ENCODE results near the gene ADGRG2. TPM values are rescaled to one million over a fixed set of nuclear protein-coding genes. Genes with fewer than 3 reads are reported as not detected.

Gene ADGRG2, protein sequence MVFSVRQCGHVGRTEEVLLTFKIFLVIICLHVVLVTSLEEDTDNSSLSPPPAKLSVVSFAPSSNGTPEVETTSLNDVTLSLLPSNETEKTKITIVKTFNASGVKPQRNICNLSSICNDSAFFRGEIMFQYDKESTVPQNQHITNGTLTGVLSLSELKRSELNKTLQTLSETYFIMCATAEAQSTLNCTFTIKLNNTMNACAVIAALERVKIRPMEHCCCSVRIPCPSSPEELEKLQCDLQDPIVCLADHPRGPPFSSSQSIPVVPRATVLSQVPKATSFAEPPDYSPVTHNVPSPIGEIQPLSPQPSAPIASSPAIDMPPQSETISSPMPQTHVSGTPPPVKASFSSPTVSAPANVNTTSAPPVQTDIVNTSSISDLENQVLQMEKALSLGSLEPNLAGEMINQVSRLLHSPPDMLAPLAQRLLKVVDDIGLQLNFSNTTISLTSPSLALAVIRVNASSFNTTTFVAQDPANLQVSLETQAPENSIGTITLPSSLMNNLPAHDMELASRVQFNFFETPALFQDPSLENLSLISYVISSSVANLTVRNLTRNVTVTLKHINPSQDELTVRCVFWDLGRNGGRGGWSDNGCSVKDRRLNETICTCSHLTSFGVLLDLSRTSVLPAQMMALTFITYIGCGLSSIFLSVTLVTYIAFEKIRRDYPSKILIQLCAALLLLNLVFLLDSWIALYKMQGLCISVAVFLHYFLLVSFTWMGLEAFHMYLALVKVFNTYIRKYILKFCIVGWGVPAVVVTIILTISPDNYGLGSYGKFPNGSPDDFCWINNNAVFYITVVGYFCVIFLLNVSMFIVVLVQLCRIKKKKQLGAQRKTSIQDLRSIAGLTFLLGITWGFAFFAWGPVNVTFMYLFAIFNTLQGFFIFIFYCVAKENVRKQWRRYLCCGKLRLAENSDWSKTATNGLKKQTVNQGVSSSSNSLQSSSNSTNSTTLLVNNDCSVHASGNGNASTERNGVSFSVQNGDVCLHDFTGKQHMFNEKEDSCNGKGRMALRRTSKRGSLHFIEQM
- total RNA-seq, result 7.1 TPM
- long read RNA-seq, partial matches to known transcripts, result 5 of 10 reads
- long read RNA-seq, other reads (novel, unspliced or antisense), result 5 of 10 reads

DNA sequence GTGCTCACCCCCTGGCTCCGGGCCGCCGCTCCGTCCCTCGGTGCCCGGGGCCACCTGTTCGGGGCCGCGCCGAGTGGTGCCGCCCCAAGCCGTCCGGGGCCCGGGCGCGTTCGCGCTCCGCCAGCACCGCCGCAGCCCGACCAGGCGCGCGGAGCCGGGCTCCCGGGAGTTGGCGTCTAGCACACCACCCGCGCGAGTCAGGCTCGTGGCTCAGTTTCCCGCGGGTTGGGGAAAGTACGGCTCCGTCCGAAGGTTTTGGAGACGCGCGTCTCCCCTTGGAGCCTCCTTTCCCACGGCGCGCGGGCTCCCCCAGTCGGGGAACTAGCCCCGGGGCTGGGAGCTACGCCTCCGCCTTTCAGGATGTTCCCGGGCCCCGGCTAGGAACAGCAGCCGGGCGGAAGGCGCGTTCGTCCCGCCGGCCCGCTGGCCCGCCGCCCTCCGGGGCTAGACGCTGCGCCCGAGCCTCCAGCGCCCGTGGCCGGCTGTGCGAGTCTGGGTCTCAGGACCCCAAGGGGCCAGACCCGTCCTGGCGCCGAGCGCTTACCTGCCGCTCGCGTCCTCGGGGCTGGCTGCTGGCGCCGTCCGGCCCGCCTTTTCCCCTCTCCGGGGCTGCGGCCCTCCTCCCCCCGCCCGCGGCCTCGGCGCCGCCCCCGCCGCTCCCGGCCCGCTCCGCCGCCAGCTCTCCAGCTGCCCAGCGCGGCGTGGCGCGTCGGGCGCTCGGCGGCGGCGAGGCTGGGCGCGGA is at the start of gene ADGRG2:
Gene ADGRG2 (minus strand): TSS at position 571 of the 743 bp plus-strand sequence. CDS start 53,634 bp downstream, outside the sequence.
- DNase-seq (ENCODE audit: low spot score), result no peak

DNA sequence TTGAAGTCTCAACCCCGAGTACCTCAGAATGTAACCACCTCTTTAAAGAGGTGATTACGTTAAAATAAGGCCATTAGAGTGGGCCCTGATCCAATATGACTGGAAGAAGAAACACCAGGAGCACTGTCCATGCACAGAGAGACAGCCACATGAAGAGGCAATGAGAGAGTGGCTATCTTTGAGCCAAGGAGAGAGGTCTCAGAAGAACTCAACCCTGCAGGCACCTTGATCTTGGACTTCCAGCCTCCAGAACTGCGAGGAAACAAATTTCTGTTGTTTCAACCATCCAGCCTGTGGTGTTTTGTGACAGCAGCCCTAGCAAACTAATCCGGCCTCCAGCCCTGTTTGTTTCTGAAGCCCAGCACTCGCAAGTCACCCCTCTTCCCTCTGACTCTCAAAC is 46.3 kb upstream of the ADGRG2 start:
- DNase-seq (ENCODE audit: low spot score), result no peak

DNA sequence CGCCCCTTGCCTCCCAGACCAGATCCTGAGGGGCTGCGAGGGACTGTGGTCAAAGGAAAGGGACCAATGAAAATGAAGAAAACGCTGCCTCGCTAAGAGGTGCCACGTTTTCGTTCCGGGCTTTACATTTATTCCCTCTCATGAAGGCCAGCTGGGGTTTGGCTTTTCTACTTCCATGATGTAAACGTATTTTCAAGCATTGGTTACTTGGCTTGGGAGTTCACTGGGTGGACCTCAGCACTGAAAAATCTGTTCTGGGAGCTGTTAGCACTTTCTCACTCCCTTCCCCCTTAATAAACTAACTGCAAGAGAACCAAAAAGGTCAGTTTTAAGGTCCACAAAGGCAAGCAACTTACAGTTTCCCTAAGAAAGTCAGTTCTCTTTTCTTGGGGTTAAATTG is 40.6 kb upstream of the ADGRG2 start:
- DNase-seq (ENCODE audit: low spot score), result no peak

DNA sequence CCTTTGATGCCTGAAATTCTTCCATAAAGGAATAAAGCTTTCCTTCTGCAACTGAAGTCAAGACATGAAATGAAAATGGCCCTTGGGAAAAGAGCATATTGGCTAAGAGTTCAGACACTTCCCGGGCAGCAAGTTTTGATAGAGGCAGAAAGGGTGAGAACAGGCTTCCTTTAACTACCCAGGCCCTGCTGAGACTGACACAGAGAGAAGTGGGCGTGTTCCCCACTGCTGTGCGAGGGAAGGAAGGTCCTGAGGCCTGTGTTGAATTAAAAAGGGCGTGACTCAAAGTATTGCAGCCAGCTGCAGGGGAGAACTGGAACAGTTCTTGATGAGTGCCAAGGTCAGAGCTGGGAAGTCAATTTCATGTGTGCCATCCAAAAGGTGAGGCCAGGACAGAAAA is 33.9 kb upstream of the ADGRG2 start:
- no peak for DNase-seq (ENCODE audit: low spot score)

DNA sequence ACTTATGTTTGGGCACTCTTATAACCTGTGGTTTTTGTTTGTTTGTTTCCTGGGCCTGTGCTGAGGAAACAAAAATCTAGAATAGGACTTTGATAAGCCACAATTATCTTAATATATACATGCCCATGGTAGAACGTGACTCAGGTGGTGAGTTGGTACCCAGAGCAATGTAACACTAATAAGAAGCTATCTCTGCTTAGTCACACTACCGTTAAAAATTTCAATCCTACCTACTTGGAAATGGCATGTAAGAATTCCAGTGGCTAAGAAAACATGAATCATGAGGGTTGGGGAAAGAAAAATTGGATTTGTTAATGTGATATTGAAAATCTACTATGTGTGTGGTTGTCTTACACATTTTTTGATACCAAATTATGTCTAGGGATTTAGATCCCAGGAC is 30.5 kb upstream of the ADGRG2 start:
- DNase-seq (ENCODE audit: low spot score), result no peak

DNA sequence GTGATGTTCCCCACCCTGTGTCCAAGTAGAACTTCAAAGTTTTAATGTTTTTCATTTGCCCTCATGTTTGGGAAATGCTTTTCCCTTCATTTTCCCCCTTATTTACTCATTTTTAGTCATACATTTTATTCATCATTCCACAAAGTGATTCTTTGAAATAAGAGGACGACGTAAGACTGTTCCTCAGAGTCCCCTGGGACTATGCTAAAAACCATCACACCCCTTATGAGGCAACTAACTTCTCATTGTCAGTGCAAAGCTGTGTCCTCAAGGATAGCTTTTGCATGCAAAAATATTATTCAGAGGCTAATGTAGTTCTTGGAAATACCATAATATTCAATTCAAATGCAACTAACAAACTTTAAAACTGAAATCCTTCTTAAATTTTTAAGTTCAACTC is 14.8 kb upstream of the ADGRG2 start:
- no peak for DNase-seq (ENCODE audit: low spot score)

DNA sequence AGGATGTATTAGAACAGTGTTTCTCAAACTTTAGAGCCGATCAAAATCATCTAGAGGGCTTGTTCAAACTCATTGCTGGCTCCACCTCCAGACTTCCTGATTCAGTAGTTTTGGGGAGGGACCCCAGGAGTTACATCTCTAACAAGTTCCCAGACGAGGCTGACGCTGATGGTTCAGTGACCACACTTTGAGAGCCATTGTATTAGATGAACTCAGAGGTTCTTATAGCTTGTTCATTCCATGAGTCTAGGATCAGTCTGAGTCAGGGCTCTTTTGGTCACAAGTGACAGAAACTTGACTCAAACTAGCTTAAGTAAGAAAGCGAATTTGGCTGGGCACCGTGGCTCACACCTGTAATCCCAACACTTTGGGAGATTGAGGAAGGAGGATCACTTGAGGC is 11.5 kb upstream of the ADGRG2 start:
- no peak for DNase-seq (ENCODE audit: low spot score)

DNA sequence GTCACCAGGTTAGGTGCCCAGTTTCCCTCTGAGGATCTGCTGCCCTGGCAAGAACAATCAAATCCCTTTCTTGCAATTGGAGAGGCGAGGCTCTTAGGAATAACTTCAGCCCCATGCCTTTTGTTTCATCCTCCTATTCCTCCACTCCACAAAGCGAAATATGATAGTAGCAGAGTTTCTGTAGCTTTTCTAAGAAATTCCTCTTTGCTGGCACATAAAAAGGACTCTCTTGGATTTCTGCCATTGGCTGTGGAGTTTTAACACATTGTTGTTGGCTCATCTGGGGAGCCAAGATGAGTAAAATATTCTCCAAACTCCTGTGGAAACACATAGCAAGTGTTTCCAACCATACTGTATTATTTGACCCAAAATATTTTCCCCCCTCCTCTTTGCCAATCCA is 11.0 kb upstream of the ADGRG2 start:
- DNase-seq (ENCODE audit: low spot score), result no peak

DNA sequence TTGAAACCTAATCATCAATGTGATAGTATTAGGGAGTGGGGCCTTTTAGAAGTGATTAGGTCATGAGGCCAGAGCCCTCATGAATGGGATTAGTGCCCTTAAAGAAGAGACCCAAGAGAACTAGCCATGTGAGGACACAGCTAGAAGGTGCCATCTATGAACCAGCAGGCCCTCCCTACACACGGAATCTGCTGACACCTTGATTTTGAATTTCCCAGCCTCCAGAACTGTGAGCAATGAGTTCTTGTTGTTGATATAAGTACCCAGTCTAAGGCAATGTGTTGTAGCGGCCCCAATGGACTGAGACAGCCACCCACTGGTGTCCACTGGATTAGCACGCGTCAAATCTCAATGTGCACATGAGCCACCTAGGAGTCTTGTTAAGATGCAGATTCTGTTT is 8.4 kb upstream of the ADGRG2 start:
- no peak for DNase-seq (ENCODE audit: low spot score)

DNA sequence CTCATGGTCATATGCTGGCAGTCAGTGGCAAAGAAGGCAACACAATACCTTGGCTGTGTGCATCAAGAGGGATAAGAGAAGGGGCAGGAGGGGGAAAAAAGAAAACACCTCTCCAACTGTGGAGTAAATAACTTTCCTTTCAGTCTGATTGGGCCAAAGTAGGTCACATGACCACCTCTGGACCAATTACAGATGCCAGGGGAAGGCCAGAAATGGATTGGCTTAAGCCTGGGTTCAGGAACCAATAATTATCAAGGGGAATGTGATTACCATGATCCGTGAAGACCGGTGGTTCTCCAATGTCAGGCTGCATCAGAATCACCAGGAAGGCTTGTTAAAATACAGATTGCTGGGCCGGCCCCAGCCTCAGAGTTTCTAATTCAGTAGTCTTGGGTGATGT is 7.4 kb upstream of the ADGRG2 start:
- DNase-seq (ENCODE audit: low spot score), result no peak

DNA sequence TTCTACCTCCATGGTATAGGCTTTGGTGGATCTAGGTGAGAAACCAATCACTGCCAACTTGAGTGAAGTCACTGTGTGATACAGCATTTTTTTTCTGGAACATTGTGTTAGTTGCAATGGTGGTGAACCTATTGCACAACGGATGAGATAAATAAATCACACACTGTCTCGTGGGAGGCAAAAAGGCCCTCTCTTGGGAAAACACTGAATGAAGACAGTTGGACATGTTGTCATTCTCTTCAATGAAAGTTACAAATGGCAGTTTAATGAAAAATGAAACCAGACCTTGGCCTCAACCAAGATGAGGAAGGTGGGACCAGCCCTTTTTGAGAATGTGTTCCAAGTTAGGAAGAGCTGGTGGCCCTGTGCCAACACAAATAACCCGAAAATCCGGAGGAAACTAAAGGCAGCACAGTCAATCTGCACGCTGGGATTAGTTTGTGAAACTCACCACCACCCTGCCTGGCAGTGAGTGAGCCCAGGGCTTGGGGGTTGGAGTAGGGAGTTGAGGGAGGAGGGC is 5.4 kb upstream of the ADGRG2 start:
- DNase-seq (ENCODE audit: low spot score), result no peak

DNA sequence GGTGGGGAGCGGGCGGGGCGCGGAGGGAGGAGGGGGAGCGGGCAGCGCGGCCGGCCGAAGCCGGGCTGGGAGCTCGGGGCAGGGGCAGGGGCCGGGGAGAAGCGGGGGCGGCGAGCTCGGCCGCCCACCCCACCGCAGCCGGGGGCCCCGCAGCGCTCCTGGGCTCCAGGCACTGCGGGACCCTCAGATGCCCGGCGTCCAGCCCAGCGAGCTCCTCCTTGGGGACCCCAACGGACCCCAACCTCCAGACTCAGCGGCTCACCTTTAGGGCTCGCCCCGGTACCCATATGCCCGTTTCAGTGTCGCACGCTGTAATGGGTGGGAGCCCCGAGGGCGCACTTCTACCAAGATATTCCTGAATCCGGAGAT is 357 bp upstream of the ADGRG2 start:
- no peak for DNase-seq (ENCODE audit: low spot score)

DNA sequence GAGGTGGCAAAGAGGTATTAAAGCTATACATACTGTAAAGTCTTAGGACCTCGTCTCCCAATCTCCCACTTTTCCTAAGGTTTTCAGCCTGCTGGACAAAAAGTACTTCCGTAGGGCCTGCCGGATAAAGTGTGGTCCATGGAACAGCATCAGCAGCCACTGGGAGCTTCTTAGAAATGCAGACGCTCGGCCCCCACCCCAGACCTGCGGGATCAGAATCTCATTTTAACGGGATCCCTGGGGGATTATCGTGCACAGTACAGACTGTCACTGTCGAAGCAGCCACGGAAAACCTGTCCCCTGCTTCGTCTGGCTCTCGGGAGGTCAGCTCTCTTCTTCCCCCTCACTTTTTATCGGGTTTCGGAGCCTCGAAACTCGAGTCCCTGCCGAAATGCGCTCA is 802 bp downstream of the ADGRG2 start:
- no peak for DNase-seq (ENCODE audit: low spot score)

DNA sequence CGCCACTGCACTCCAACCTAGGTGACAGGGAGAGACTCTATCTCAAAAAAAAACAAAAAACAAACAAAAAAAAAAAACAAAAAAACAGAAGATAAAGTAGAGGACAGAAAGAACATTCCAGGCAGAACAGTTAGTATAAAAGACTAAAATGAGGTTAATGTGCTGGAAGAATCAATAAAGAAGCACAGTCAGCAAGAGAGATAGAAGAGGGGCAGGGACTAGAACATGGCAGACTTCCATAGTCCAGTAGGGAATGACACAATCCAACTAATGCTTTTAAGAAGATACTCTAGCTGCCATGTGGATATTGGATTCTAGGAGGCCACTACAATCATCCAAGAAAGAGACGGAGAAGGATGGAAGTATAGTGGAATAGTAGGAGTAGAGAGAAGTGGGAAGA is 11.6 kb downstream of the ADGRG2 start:
- DNase-seq (ENCODE audit: low spot score), result no peak

DNA sequence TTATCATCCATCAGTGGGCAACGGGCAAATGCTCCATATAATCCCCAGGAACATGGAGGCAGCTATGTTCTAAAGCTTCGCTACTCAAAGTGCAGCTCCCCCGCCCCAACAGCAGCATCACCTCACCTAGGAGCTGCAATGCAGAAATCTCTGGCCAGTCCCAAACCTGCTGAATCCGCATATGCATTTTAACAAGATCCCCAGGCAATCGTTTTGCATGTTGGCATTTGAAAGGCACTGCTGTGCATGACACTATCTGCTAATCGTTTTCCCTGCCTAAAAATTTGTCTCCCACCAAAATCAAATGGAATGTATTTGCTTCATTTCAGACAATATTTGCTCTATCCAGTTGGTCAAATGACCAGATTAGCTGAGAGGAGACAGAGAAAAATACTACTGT is 15.2 kb downstream of the ADGRG2 start:
- no peak for DNase-seq (ENCODE audit: low spot score)

DNA sequence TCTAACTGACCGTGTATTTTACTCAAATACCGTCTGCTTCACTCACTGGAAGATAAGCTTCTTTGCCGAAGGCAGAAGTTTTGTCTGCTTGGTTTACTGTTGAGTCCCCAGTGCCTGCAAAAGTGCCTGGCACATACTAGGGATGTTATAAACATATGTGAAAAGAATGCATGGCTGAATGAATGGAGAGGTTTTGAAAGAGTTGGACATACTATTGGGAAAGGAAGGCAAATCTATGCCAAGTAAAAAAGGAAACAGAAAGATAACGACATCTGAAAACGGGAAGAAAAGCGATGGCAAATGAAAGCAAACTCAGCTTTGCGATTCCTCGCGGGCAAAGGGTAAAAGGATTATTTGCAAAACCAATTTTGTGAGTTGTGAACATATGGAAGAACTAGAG is 21.7 kb downstream of the ADGRG2 start:
- no peak for DNase-seq (ENCODE audit: low spot score)

DNA sequence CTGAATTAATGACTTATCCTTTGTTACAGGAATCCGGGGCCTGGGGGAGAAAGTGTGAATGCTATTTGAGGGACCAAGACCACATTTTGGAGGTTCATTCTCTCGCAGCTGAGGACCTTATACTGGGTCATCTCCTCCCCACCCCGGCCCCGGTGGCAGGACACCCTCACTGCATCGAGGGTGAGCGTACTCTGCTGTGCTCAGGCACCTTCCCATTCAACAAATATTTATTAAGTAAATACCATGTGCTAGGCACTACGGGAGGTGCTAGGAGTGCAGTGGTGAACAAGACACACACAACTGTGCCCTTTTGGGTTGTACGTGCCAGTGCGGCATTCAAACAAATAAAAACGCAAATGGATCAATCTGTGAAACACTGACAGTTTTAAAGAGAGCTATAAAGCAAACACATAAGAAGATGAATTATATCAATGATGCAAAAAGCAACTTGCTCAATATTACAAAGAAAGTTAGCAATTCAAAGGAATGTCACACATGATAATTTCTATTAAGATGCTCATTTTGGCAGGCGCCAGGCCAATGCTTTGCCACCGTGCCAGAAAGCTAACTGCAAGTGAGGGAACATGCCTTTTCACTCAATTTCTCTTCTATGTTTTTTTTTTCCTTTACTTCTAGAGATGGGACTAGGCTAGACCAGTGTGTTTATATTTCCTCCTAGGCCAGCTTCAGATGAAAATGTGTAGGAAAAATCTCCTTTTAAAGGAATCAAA is 24.6 kb downstream of the ADGRG2 start:
- DNase-seq (ENCODE audit: low spot score), result no peak

DNA sequence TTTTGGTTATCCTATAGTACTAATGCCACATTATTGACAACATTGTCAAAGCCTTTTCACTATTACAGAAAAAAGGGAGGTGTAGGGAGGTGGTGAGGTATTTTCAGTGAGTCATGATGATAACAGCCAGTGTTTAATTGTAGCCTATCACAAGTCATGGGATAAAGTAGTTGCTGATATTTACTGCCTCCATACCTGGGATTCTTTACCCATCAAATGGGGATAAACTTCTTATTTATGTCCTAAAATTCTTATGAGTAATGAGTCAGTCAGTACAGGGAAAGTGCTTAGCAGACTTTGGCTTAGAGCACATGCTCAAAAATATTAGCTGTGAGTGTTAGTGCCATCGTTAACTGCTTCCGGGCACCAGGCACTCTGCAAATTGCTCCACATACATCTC is 25.7 kb downstream of the ADGRG2 start:
- no peak for DNase-seq (ENCODE audit: low spot score)

DNA sequence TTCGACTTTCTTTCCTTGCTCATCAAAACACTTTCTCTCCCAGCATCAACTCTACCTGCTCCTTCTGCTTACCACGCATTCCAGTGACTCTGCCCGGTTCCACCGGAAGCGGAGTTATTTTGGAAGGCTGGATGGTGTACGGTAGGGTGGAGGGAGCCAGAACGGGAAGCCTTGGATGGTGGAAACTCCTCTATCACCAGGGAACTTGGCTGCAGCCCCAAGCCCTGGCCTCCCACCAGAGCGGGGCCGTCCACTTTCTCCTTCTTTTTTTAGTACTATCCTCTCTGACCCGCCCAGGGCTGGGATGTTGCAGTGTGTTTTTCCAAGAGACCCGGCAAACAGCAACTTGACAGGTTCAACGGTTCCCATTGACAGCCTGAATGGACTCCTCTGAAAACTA is 27.6 kb downstream of the ADGRG2 start:
- DNase-seq (ENCODE audit: low spot score), result no peak

DNA sequence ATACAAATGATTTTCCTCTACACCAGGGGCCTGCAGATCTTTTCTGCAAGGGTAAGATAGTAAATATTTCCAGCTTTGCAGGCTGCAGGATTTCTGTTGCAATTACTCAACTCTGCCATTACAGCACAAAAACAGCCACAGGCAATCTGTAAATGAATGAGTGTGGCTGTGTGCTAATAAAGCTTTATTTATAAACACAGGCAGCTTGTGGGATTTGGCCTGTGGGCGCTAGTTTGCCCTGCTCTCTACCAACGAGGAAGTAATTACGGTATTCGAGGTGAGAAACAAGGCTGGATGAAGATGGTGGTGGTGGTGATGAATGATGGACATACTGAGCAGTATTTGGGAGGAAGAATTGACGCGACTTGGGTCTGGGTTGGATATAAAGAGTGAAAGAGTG is 30.7 kb downstream of the ADGRG2 start:
- DNase-seq (ENCODE audit: low spot score), result no peak
